ENCODE measurements around the gene PPP5C. TPM values are rescaled to one million over a fixed set of nuclear protein-coding genes. Genes with fewer than 3 reads are reported as not detected.

PPP5C gene
- total and polyA plus RNA-seq, 2 of the 8 experiments (the other 6 are each of a cell fraction or from before 2014, with no cell fraction given): 112 to 156 TPM

GRCh38 chr19:46380690-46381089 is 33.8 kb downstream of the PPP5C start:
- no peak overlapping the region for H4K91ac ChIP-seq (replicated peaks; ENCODE audit: insufficient read length, low read length)
- no peak overlapping the region for H2BK20ac ChIP-seq (ENCODE audit: low read length)
- peaks cover 16 to 64% (median 43%) of the 10 kb centered on the region in 4 experiments for H3K36me3 ChIP-seq (ENCODE audit: control insufficient read depth in 2 of 4, insufficient read depth in 4 of 4, low read length in 3 of 4)
- ChIA-PET CTCF (ENCODE audit: partially characterized antibody) (interaction anchor here (1.1 to 2.8 kb wide), 4 partner anchors 9 to 136 kb away, joined by 3 to 20 read pairs (median 7); no protein-coding TSS in a partner anchor), POLR2A (ENCODE audit: partially characterized antibody) (interaction anchor here (0.9 to 1.3 kb wide), 2 partner anchors 13 to 22 kb away, joined by 3 read pairs; no protein-coding TSS in a partner anchor)
- no peaks in the 10 kb centered on the region for H3K23me2 ChIP-seq (ENCODE audit: low read depth, low read length)
- no peak overlapping the region for H4K8ac ChIP-seq (ENCODE audit: extremely low read depth, insufficient read depth, low read length)
- H3K14ac ChIP-seq (ENCODE audit: insufficient read length): no peak overlapping the region
- 80% methylated on average over 2 of the region's 2 CpGs; no CpG with 5 or more reads in 1 of the 2 experiments for WGBS, 2 experiments (ENCODE audit: extremely low coverage in 1 of 2, insufficient coverage in 1 of 2, insufficient read length in 1 of 2, insufficient replicate concordance in 2 of 2, low coverage in 1 of 2, low lambda C conversion rate in 2 of 2, missing lambda C conversion rate in 1 of 2)
- H3K27me3 ChIP-seq (replicated peaks in 1 of 4; ENCODE audit: control insufficient read depth in 3 of 4, extremely low read depth in 1 of 4, insufficient read depth in 3 of 4, low read length in 3 of 4): no peaks in the 10 kb centered on the region
- no peak overlapping the region for H3K4me2 ChIP-seq (ENCODE audit: insufficient read depth in 1 of 2, low read depth in 2 of 2, low read length in 2 of 2)
- no peak overlapping the region for H3K9ac ChIP-seq (replicated peaks in 1 of 4; ENCODE audit: extremely low read depth in 1 of 4, low read depth in 3 of 4, low read length in 3 of 4)
- no peak overlapping the region for H2BK12ac ChIP-seq (ENCODE audit: low read depth, low read length)
- no peak overlapping the region for H3K56ac ChIP-seq (replicated peaks; ENCODE audit: insufficient read length, low read depth, low read length)
- H4K20me1 ChIP-seq (replicated peaks in 1 of 2; ENCODE audit: control insufficient read depth in 1 of 2, insufficient read depth in 2 of 2, low read length in 2 of 2): peaks cover 2 to 5% of the 10 kb centered on the region in 2 experiments
- no peak overlapping the region for H2AK5ac ChIP-seq (ENCODE audit: low read depth, low read length)
- DNase-seq (ENCODE audit: low read depth in 1 of 2, low spot score in 2 of 2): no peak
- H4K5ac ChIP-seq (ENCODE audit: insufficient read length, low read depth, low read length): no peak overlapping the region
- H3K79me1 ChIP-seq (ENCODE audit: low read depth, low read length): peaks cover 3% of the 10 kb centered on the region; the same call in 1 of the 2 replicates
- no peak overlapping the region for H2BK120ac ChIP-seq (replicated peaks; ENCODE audit: low read depth, low read length)
- H3K4me3 ChIP-seq (ENCODE audit: extremely low read depth in 1 of 4, insufficient read depth in 2 of 4, low read depth in 3 of 4, low read length in 4 of 4): no peak overlapping the region
- no peak for FAIRE-seq
- no peaks in the 10 kb centered on the region for H3K9me3 ChIP-seq (ENCODE audit: insufficient read depth in 2 of 2, low read depth in 1 of 2, low read length in 1 of 2)
- H3K23ac ChIP-seq (ENCODE audit: insufficient read length): no peak overlapping the region
- no peak overlapping the region for H3K27ac ChIP-seq (ENCODE audit: low read depth, low read length)
- no peak overlapping the region for H3K18ac ChIP-seq (ENCODE audit: extremely low read depth, low read length)
- H3K79me2 ChIP-seq (ENCODE audit: control insufficient read depth in 1 of 2, insufficient read depth in 2 of 2, low read length in 2 of 2): peaks cover 0 to 10% of the 10 kb centered on the region in 2 experiments; a peak in 1 of 4 replicates
- no peak overlapping the region for H2BK15ac ChIP-seq (ENCODE audit: low read length)
- H3K4me1 ChIP-seq (replicated peaks in 1 of 4; ENCODE audit: control insufficient read depth in 3 of 4, insufficient read depth in 4 of 4, low read length in 3 of 4): peaks cover 0 to 2% (median 0%) of the 10 kb centered on the region in 4 experiments; a peak in 2 of 7 replicates
- H3K4ac ChIP-seq (replicated peaks; ENCODE audit: insufficient read length, low read depth, low read length): no peak overlapping the region
- no peak overlapping the region for H2BK5ac ChIP-seq (ENCODE audit: low read depth, low read length)
- no peak overlapping the region for H2AFZ ChIP-seq (ENCODE audit: low read length)
- TF ChIP-seq POLR2AphosphoS5 (IDR thresholded peaks at IDR 0.05; ENCODE audit: low read depth, low read length) (no peak), POU5F1 (IDR thresholded peaks at IDR 0.05; ENCODE audit: low read depth, low read length) (no peak), RAD21 (IDR thresholded peaks at IDR 0.05 in 1 of 2, conservative IDR thresholded peaks at IDR 0.05 in 1 of 2; ENCODE audit: low read depth in 2 of 2, low read length in 2 of 2) (no peak), YY1 (IDR thresholded peaks at IDR 0.05; ENCODE audit: low read depth, low read length) (no peak), CBX8 (IDR thresholded peaks at IDR 0.05; ENCODE audit: borderline replicate concordance, low read depth, low read length) (no peak), BCL11A (IDR thresholded peaks at IDR 0.05; ENCODE audit: low read depth in 2 of 2, low read length in 2 of 2) (no peak), PHF8 (conservative IDR thresholded peaks at IDR 0.05; ENCODE audit: low read depth, low read length) (no peak), CHD1 (IDR thresholded peaks at IDR 0.05; ENCODE audit: low read depth, low read length) (no peak), FOSL1 (IDR thresholded peaks at IDR 0.05; ENCODE audit: insufficient read depth, low read depth, low read length) (no peak), KDM5A (IDR thresholded peaks at IDR 0.05; ENCODE audit: low read length) (no peak), KDM1A (IDR thresholded peaks at IDR 0.05; ENCODE audit: borderline replicate concordance, low read length) (no peak), RBBP5 (IDR thresholded peaks at IDR 0.05; ENCODE audit: borderline replicate concordance, low read depth, low read length) (no peak), SP2 (IDR thresholded peaks at IDR 0.05; ENCODE audit: low read length) (no peak)
- TF ChIP-seq, protein P1, sequence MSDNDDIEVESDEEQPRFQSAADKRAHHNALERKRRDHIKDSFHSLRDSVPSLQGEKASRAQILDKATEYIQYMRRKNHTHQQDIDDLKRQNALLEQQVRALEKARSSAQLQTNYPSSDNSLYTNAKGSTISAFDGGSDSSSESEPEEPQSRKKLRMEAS (IDR thresholded peaks at IDR 0.05): no peak

All from H1 (cell line).